MCF 10A (cell line): ENCODE measurements around the gene CCDC93. TPM values are rescaled to one million over a fixed set of nuclear protein-coding genes. Genes with fewer than 3 reads are reported as not detected.

ENCODE experiments used
- BruUV-seq: library from RNA; stranded (reverse); fragments of 400-500 nt; replicated peaks from 2 replicates; lab custom pipeline; 2021; lab: Mats Ljungman, UMichigan
- CTCF ChIA-PET: fragments of 300-600 bp; sonication (Branson Sonifier 250); formaldehyde crosslinking; extraction: SDS; loops from one replicate; lab custom pipeline; 2021; ENCODE audit warnings: antibody characterized with exemption, inconsistent platforms; lab: Yijun Ruan, JAX
- POLR2A ChIA-PET: fragments of 300-600, 350-650 bp; sonication (Branson Sonifier 250); formaldehyde crosslinking; extraction: SDS; loops from one replicate; lab custom pipeline; 2020; ENCODE audit warnings: antibody characterized with exemption, inconsistent platforms; lab: Yijun Ruan, JAX
- DNase-seq: peaks from one replicate; pipeline ENCODE4 v3.0.0-alpha.2; 2018; ENCODE audit not compliant: unreplicated experiment
- H3K27ac Mint-ChIP-seq: one replicate; pipeline ENCODE4 v1.8.0; 2022; ENCODE audit warnings: mild to moderate bottlenecking, low read depth, mixed read lengths; ENCODE audit not compliant: unreplicated experiment
- H3K27me3 Mint-ChIP-seq: one replicate; pipeline ENCODE4 v1.8.0; 2022; ENCODE audit warnings: mixed read lengths; ENCODE audit not compliant: insufficient read depth, unreplicated experiment
- H3K36me3 Mint-ChIP-seq: one replicate; pipeline ENCODE4 v1.8.0; 2022; ENCODE audit warnings: mild to moderate bottlenecking, moderate library complexity, mixed read lengths; ENCODE audit not compliant: insufficient read depth, unreplicated experiment
- H3K4me1 Mint-ChIP-seq: one replicate; pipeline ENCODE4 v1.8.0; 2022; ENCODE audit warnings: mixed read lengths; ENCODE audit not compliant: insufficient read depth, unreplicated experiment
- H3K4me3 Mint-ChIP-seq: one replicate; pipeline ENCODE4 v1.8.0; 2022; ENCODE audit warnings: mild to moderate bottlenecking, moderate library complexity, mixed read lengths; ENCODE audit not compliant: unreplicated experiment
- H3K9me3 Mint-ChIP-seq: one replicate; pipeline ENCODE4 v1.8.0; 2022; ENCODE audit warnings: mixed read lengths; ENCODE audit not compliant: unreplicated experiment
- CTCF ChIP-seq: fragments of 200-600 bp; IDR thresholded peaks from one replicate; pipeline ENCODE4 v1.8.0; 2022; ENCODE audit warnings: antibody characterized with exemption, mild to moderate bottlenecking; ENCODE audit not compliant: unreplicated experiment
- intact Hi-C: fragments of 100-400 bp; cut with micrococcal nuclease; formaldehyde crosslinking; loops from 2 replicates; pipeline ENCODE4 v1.14.1; 2022
- total RNA-seq: library from RNA; stranded (reverse); gene quantifications from 2 replicates; pipeline ENCODE4 v1.2.3, GENCODE V29; 2022

The CCDC93 gene
- total RNA-seq, 1 experiment from 2014 or later: 37.8 TPM

GRCh38 chr2:117921520-117921919 lies 92.3 kb downstream of the CCDC93 start:
- TF ChIP-seq CTCF: no peak
- Mint-ChIP-seq H3K4me3 (no peak overlapping the region), H3K4me1 (no peaks in the 10 kb centered on the region), H3K27ac (no peak overlapping the region), H3K36me3 (peaks cover 79% of the 10 kb centered on the region), H3K27me3 (no peaks in the 10 kb centered on the region), H3K9me3 (no peaks in the 10 kb centered on the region)
- intact Hi-C loops: no loop called here
- ChIA-PET CTCF (interaction anchor here (0.6 kb wide), 1 partner anchor 323 kb away, joined by 3 read pairs; no protein-coding TSS in a partner anchor), POLR2A (interaction anchor here (1.4 kb wide), 1 partner anchor 18 kb away, joined by 3 read pairs; no protein-coding TSS in a partner anchor)
- BruUV-seq: no TSS peak
- DNase-seq: no peak

GRCh38 chr2:117918608-117919007 lies 95.3 kb downstream of the CCDC93 start:
- ChIA-PET CTCF (interaction anchor here (0.5 to 1.3 kb wide), 2 partner anchors 62 to 85 kb away, joined by 3 to 6 read pairs; no protein-coding TSS in a partner anchor), POLR2A (no interaction called here)
- no TSS peak for BruUV-seq
- Mint-ChIP-seq H3K9me3 (no peaks in the 10 kb centered on the region), H3K27me3 (no peaks in the 10 kb centered on the region), H3K27ac (no peak overlapping the region), H3K4me3 (no peak overlapping the region), H3K36me3 (peaks cover 60% of the 10 kb centered on the region), H3K4me1 (no peaks in the 10 kb centered on the region)
- DNase-seq: no peak
- TF ChIP-seq CTCF: no peak
- intact Hi-C loops: no loop called here

- DNase-seq: peak; percentile 3
- H3K27ac Mint-ChIP-seq: no peak overlapping the region
- no peak overlapping the region for H3K4me3 Mint-ChIP-seq
- no peaks in the 10 kb centered on the region for H3K9me3 Mint-ChIP-seq
- peak; percentile 11 for TF ChIP-seq CTCF
- no peaks in the 10 kb centered on the region for H3K27me3 Mint-ChIP-seq
- peaks cover 47% of the 10 kb centered on the region for H3K36me3 Mint-ChIP-seq
- H3K4me1 Mint-ChIP-seq: no peaks in the 10 kb centered on the region
- ChIA-PET CTCF (interaction anchor here (0.6 to 1.3 kb wide), 3 partner anchors 14 to 103 kb away, joined by 3 to 6 read pairs (median 3); partner anchors contain the start of gene DDX18), POLR2A (no interaction called here)
- intact Hi-C loops: no loop called here
- no TSS peak for BruUV-seq
Observed at GRCh38 chr2:117917223-117917917, 96.5 kb downstream of the CCDC93 start.

GRCh38 chr2:117902933-117903332 lies 110.9 kb downstream of the CCDC93 start:
- intact Hi-C loops: no loop called here
- TF ChIP-seq CTCF: no peak
- Mint-ChIP-seq H3K9me3 (no peaks in the 10 kb centered on the region), H3K27me3 (peaks cover 11% of the 10 kb centered on the region), H3K4me3 (no peak overlapping the region), H3K36me3 (no peaks in the 10 kb centered on the region), H3K4me1 (no peaks in the 10 kb centered on the region), H3K27ac (no peak overlapping the region)
- CTCF ChIA-PET: interaction anchor here (1.1 kb wide), 1 partner anchor 36 kb away, joined by 3 read pairs; no protein-coding TSS in a partner anchor
- DNase-seq: no peak
- BruUV-seq: no TSS peak
- POLR2A ChIA-PET: no interaction called here
